GM18870 (cell line): ENCODE measurements around the gene MDC1.
"Not testable (repeated sequence)": the region's sequence is repeated elsewhere in the genome, so short reads cannot be mapped to it uniquely, and the experiment has no call there.

ENCODE experiments used
- ATAC-seq: cut with Tn5 transposase; IDR thresholded peaks from one replicate; pipeline ENCODE4 v1.9.1; 2021; ENCODE audit warnings: moderate library complexity; ENCODE audit not compliant: unreplicated experiment

The MDC1 gene

GRCh38 chr6:30717129-30717844 lies at the start of gene MDC1:
MDC1 (minus strand) TSS chr6:30717281; CDS start chr6:30715175, 2,106 bp downstream.
- ATAC-seq, result peak; percentile 72

- ATAC-seq, result no peak
These were observed 49.5 kb upstream of the MDC1 start for GRCh38 chr6:30766461-30767157.

GRCh38 chr6:30765495-30765894 lies 48.4 kb upstream of the MDC1 start:
- ATAC-seq, result not testable (repeated sequence)

GRCh38 chr6:30764490-30765043 lies 47.5 kb upstream of the MDC1 start:
- not testable (repeated sequence) for ATAC-seq

- ATAC-seq, result no peak
These were observed 46.8 kb upstream of the MDC1 start for GRCh38 chr6:30763618-30764489.

GRCh38 chr6:30763155-30763617 lies 46.1 kb upstream of the MDC1 start:
- ATAC-seq, result no peak

GRCh38 chr6:30761791-30762429 lies 44.8 kb upstream of the MDC1 start:
- no peak for ATAC-seq

- no peak for ATAC-seq
These were observed 43.5 kb upstream of the MDC1 start for GRCh38 chr6:30760549-30760948.

- ATAC-seq, result no peak
These were observed 42.6 kb upstream of the MDC1 start for GRCh38 chr6:30759575-30760239.

- no peak for ATAC-seq
These were observed 40.3 kb upstream of the MDC1 start for GRCh38 chr6:30757261-30757904.

- ATAC-seq, result not testable (repeated sequence)
These were observed 39.4 kb upstream of the MDC1 start for GRCh38 chr6:30756405-30757003.

- ATAC-seq, result no peak
These were observed 37.5 kb upstream of the MDC1 start for GRCh38 chr6:30754631-30755030.

GRCh38 chr6:30752157-30752927 lies 35.3 kb upstream of the MDC1 start:
- ATAC-seq, result no peak

GRCh38 chr6:30750379-30750668 lies 33.2 kb upstream of the MDC1 start:
- no peak for ATAC-seq

- ATAC-seq, result no peak
These were observed 32.7 kb upstream of the MDC1 start for GRCh38 chr6:30749554-30750378.

GRCh38 chr6:30748851-30749540 lies 31.9 kb upstream of the MDC1 start:
- no peak for ATAC-seq
